Stimulated activated CD4-positive, alpha-beta T cell treated with anti-CD3 and anti-CD28 coated beads, Interleukin-12 subunit alpha, Interleukin-12 subunit beta, amount 100 ng/mL, for 4 hours (primary cell): Measurements from ENCODE around the gene COPS8.

Experiments used
- DNase-seq: peaks from one replicate; pipeline ENCODE4 v3.0.0-alpha.2; 2020

COPS8 gene

GRCh38 chr2:237101118-237101979 lies 15.7 kb downstream of the COPS8 start:
- DNase-seq, result no peak

- no peak for DNase-seq
These were observed 16.7 kb downstream of the COPS8 start for GRCh38 chr2:237102428-237102827.

- no peak for DNase-seq
These were observed 23.8 kb downstream of the COPS8 start for GRCh38 chr2:237109421-237109934.

GRCh38 chr2:237113026-237113795 lies 27.5 kb downstream of the COPS8 start:
- no peak for DNase-seq

- no peak for DNase-seq
These were observed 30.2 kb downstream of the COPS8 start for GRCh38 chr2:237115870-237116269.

- DNase-seq, result no peak
These were observed 30.7 kb downstream of the COPS8 start for GRCh38 chr2:237116431-237116830.

- no peak for DNase-seq
These were observed 32.3 kb downstream of the COPS8 start for GRCh38 chr2:237118025-237118424.

- no peak for DNase-seq
These were observed 33.0 kb downstream of the COPS8 start for GRCh38 chr2:237118561-237119155.

- no peak for DNase-seq
These were observed 35.2 kb downstream of the COPS8 start for GRCh38 chr2:237120916-237121315.

- DNase-seq, result no peak
These were observed 35.6 kb downstream of the COPS8 start for GRCh38 chr2:237121321-237121720.

- peak; percentile 38 for DNase-seq
These were observed 36.6 kb downstream of the COPS8 start for GRCh38 chr2:237122214-237122666.

GRCh38 chr2:237124820-237125219 lies 39.1 kb downstream of the COPS8 start:
- DNase-seq, result no peak

- DNase-seq, result no peak
These were observed 40.3 kb downstream of the COPS8 start for GRCh38 chr2:237125967-237126366.

GRCh38 chr2:237126519-237127174 lies 41.0 kb downstream of the COPS8 start:
- DNase-seq, result no peak

- DNase-seq, result peak; percentile 36
These were observed 42.5 kb downstream of the COPS8 start for GRCh38 chr2:237128026-237128703.

GRCh38 chr2:237128845-237129592 lies 43.3 kb downstream of the COPS8 start:
- DNase-seq, result no peak

- DNase-seq, result no peak
These were observed 44.1 kb downstream of the COPS8 start for GRCh38 chr2:237129625-237130263.

GRCh38 chr2:237130562-237131421 lies 45.1 kb downstream of the COPS8 start:
- DNase-seq, result no peak

- no peak for DNase-seq
These were observed 46.3 kb downstream of the COPS8 start for GRCh38 chr2:237131749-237132533.
